Superior temporal gyrus (tissue), 1 donor: Measurements from ENCODE around the gene OR2T8.

ENCODE experiments used
- DNase-seq: peaks from one replicate; pipeline ENCODE4 v3.0.0-alpha.2; 2016; ENCODE audit errors: extremely low spot score

Gene OR2T8

DNA sequence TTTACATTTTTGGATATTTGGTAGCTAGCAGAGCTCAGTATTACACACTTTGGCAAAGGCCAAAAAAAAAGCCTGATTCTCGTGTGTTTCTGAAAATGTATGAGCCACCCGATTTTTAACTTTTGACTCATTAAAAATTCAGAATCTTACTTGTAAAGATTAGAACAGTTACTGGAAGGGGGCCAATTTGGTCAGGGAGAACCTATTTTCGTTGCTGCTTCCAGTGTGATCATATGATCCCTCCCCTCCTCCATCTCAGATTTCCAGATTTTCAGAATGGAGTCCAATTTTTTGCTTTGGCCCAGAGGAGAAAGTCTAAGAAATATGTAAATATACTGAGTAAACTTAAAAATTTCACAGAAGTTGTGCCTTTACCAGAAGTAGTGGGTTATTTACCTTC, 41.7 kb downstream of the OR2T8 start:
- DNase-seq = no peak

DNA sequence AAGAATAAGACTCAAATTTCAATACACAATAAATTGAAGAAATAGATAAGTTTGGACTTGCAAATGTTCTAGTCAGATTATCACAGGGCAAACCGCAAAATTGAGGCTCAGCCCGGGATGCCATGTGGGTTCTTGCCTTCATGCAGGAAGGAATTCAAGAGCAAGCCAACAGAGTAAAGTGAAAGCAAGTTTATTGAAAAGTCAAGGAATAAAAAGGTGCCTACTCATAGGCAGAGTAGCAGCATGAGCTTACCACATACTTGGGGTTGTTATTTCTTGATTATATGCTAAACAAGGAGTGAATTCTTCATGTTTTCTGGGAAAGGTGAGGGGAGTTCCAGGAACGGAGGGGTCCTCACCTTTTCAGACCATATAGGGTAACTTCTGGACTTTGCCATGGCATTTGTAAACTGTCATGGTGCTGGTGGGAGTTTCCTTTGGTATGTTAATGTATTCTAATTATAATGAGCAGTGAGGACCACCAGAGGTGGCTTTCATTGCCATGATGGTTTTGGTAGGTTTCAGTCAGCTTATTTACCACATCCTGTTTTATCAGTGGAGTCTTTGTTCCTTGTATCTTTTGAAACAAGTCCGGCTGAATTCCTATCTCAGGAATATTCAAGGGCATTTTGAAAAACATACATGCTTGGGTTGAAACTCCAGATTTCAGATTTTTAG, 43.0 kb downstream of the OR2T8 start:
- no peak for DNase-seq

DNA sequence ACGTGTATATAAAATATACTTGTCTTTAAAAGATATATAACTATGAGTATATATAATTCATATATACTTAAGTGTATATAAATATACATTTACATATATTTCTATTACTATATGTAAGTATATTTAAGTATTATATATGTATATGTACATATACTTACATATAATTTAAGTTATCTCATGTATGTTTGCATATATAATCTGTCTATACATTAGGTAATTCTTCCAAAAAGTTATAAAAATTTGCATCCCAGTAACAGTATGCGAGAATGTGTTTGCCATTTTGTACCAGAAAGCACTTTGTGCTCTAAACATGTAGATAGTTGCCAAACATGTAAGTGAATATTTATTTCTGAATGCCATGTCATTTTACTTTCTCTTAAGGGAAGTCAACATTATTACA, 44.9 kb downstream of the OR2T8 start, which contains the start of gene OR2AK2:
Gene OR2AK2, plus strand, starts transcription at position 301 of the 400 bp plus-strand sequence. CDS start 144 bp downstream, outside the sequence.
- DNase-seq = no peak

DNA sequence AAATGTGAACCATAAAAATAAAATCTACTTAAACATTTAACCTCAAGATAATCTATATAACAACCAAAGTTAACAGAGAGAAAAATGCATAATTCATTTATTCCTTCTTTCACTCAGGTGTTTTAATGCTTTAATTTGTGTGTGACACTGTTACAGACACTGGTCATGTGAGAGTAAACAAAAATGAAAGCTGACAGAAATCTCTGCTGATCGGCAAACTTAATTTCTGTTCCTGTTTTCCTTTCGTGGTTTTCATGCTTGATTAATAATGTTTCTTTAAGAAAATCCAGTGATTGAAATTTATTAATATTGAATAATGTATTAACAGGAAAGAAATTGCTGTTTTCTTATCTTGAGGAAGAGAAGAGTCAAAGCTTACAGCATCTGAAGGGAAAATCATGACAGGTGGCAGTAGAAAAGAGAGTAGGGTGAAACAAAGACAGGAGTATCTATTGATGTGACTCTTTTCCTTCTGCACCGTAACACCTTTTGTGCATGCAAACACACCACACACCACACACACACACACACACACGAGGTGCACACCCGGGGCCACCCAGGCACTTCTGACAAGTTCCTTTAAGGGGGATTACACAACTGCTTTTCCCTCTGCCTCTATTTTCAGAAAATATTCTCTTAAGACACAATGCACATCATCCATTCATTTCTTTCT, 46.6 kb downstream of the OR2T8 start:
- no peak for DNase-seq
